RWPE1 (cell line): ENCODE results near the gene ZBTB22.

Experiments used
- CTCF ChIA-PET: fragments of 350-600 bp; sonication (Branson Sonifier 250); formaldehyde crosslinking; extraction: SDS; loops from one replicate; lab custom pipeline; 2021; lab: Yijun Ruan, JAX
- POLR2A ChIA-PET: fragments of 400-600 bp; formaldehyde crosslinking; extraction: SDS; loops from one replicate; lab custom pipeline; 2020; ENCODE audit warnings: antibody characterized with exemption; ENCODE audit not compliant: low non-redundant PET; lab: Yijun Ruan, JAX
- DNase-seq: peaks from one replicate; pipeline ENCODE4 v3.0.0; 2012; ENCODE audit warnings: low spot score
- H3K27ac ChIP-seq: fragments of 450-650 bp; 2 replicates; pipeline ENCODE4 v1.5.1; 2017
- CTCF ChIP-seq: fragments of 450-650 bp; conservative IDR thresholded peaks from 2 replicates; pipeline ENCODE4 v1.5.1; 2017; ENCODE audit warnings: low read depth, mild to moderate bottlenecking

Gene ZBTB22

GRCh38 chr6:33336495-33336894, 19.0 kb upstream of the ZBTB22 start:
- DNase-seq: no peak
- ChIA-PET POLR2A (no interaction called here), CTCF (interaction anchor here (0.7 to 0.9 kb wide), 3 partner anchors 8 to 54 kb away, joined by 3 to 7 read pairs (median 3); no protein-coding TSS in a partner anchor)
- TF ChIP-seq CTCF: no peak
- no peak overlapping the region for H3K27ac ChIP-seq

GRCh38 chr6:33335916-33336315, 18.4 kb upstream of the ZBTB22 start:
- H3K27ac ChIP-seq: no peak overlapping the region
- DNase-seq: no peak
- POLR2A ChIA-PET: no interaction called here
- no peak for TF ChIP-seq CTCF
- CTCF ChIA-PET: interaction anchor here (0.8 to 0.9 kb wide), 2 partner anchors 9 to 55 kb away, joined by 3 to 7 read pairs; no protein-coding TSS in a partner anchor

- CTCF ChIA-PET: interaction anchor here (0.8 kb wide), 1 partner anchor 11 kb away, joined by 3 read pairs; no protein-coding TSS in a partner anchor
Measured at GRCh38 chr6:33333666-33334065, 16.1 kb upstream of the ZBTB22 start.

GRCh38 chr6:33330736-33331135, 13.2 kb upstream of the ZBTB22 start:
- H3K27ac ChIP-seq: no peak overlapping the region
- ChIA-PET POLR2A (no interaction called here), CTCF (no interaction called here)
- TF ChIP-seq CTCF: no peak
- DNase-seq: no peak

More at GRCh38 chr6:33333666-33334065, 16.1 kb upstream of the ZBTB22 start:
- H3K27ac ChIP-seq: no peak overlapping the region
- TF ChIP-seq CTCF: no peak
- POLR2A ChIA-PET: no interaction called here
- no peak for DNase-seq

GRCh38 chr6:33329058-33329457, 11.5 kb upstream of the ZBTB22 start:
- TF ChIP-seq CTCF: no peak
- ChIA-PET POLR2A (no interaction called here), CTCF (interaction anchor here (0.5 to 0.7 kb wide), 2 partner anchors 16 to 55 kb away, joined by 3 read pairs; no protein-coding TSS in a partner anchor)
- DNase-seq: no peak
- H3K27ac ChIP-seq: no peak overlapping the region

- H3K27ac ChIP-seq: peak overlapping the region; percentile 95
- DNase-seq: no peak
- TF ChIP-seq CTCF: no peak
- ChIA-PET CTCF (no interaction called here), POLR2A (no interaction called here)
Measured at GRCh38 chr6:33324125-33324524, 6.6 kb upstream of the ZBTB22 start.
